HCT116 (cell line): ENCODE data around the gene MBP.

Source experiments
- EZH2 ChIP-seq: fragments of 200-600 bp; sonication (generic); IDR thresholded peaks from 2 replicates; pipeline ENCODE4 v1.6.1; 2017; ENCODE audit warnings: antibody characterized with exemption, mixed run types
- POLR2AphosphoS5 ChIP-seq: IDR thresholded peaks from 2 replicates; pipeline ENCODE4 v1.6.1; 2011; ENCODE audit warnings: mild to moderate bottlenecking, low read depth, low read length, moderate library complexity
- TF ChIP-seq, protein P1 (sequence below), 3 experiments: fragments of 200-600 bp in 1 of 3; sonication (generic) in 1 of 3; IDR thresholded peaks in 2 of 3; conservative IDR thresholded peaks in 1 of 3; 2 replicates each; pipeline ENCODE4 v1.5.1; 2012 to 2017; ENCODE audit warnings: low read depth in 2 of 3, low read length in 2 of 3, antibody characterized with exemption in 1 of 3, borderline replicate concordance in 1 of 3, control low read depth in 1 of 3, mild to moderate bottlenecking in 1 of 3, mixed read lengths in 1 of 3, mixed run types in 1 of 3, moderate library complexity in 1 of 3; ENCODE audit not compliant: insufficient read depth in 1 of 3

- TF ChIP-seq, protein P1, sequence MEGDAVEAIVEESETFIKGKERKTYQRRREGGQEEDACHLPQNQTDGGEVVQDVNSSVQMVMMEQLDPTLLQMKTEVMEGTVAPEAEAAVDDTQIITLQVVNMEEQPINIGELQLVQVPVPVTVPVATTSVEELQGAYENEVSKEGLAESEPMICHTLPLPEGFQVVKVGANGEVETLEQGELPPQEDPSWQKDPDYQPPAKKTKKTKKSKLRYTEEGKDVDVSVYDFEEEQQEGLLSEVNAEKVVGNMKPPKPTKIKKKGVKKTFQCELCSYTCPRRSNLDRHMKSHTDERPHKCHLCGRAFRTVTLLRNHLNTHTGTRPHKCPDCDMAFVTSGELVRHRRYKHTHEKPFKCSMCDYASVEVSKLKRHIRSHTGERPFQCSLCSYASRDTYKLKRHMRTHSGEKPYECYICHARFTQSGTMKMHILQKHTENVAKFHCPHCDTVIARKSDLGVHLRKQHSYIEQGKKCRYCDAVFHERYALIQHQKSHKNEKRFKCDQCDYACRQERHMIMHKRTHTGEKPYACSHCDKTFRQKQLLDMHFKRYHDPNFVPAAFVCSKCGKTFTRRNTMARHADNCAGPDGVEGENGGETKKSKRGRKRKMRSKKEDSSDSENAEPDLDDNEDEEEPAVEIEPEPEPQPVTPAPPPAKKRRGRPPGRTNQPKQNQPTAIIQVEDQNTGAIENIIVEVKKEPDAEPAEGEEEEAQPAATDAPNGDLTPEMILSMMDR (IDR thresholded peaks at IDR 0.05 in 2 of 3, conservative IDR thresholded peaks at IDR 0.05 in 1 of 3; ENCODE audit: borderline replicate concordance in 1 of 3, insufficient read depth in 1 of 3, low read depth in 2 of 3, low read length in 2 of 3) = no peak
- TF ChIP-seq POLR2AphosphoS5 = no peak
- no peak for TF ChIP-seq EZH2
Observed at GRCh38 chr18:77144451-77145118, 12.0 kb upstream of the MBP start.
